OCI-LY1 (cell line): ENCODE results near the gene FOXJ3.

Experiments used
- EZH2 ChIP-seq: fragments of 200-600 bp; sonication (generic), shearing (Covaris generic); IDR thresholded peaks from 2 replicates; pipeline ENCODE4 v1.8.0; 2017; ENCODE audit warnings: borderline replicate concordance, mixed run types, mild to moderate bottlenecking, antibody characterized with exemption, low read length, moderate library complexity, mixed read lengths
- TF ChIP-seq, protein P1 (sequence below): fragments of 200-600 bp; sonication (generic), shearing (Covaris generic); IDR thresholded peaks from 2 replicates; pipeline ENCODE4 v1.5.1; 2017; ENCODE audit warnings: mild to moderate bottlenecking, antibody characterized with exemption, low read length, moderate library complexity, mixed read lengths

- TF ChIP-seq, protein P1, sequence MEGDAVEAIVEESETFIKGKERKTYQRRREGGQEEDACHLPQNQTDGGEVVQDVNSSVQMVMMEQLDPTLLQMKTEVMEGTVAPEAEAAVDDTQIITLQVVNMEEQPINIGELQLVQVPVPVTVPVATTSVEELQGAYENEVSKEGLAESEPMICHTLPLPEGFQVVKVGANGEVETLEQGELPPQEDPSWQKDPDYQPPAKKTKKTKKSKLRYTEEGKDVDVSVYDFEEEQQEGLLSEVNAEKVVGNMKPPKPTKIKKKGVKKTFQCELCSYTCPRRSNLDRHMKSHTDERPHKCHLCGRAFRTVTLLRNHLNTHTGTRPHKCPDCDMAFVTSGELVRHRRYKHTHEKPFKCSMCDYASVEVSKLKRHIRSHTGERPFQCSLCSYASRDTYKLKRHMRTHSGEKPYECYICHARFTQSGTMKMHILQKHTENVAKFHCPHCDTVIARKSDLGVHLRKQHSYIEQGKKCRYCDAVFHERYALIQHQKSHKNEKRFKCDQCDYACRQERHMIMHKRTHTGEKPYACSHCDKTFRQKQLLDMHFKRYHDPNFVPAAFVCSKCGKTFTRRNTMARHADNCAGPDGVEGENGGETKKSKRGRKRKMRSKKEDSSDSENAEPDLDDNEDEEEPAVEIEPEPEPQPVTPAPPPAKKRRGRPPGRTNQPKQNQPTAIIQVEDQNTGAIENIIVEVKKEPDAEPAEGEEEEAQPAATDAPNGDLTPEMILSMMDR: no peak
- no peak for TF ChIP-seq EZH2
Measured at GRCh38 chr1:42319128-42319851, 15.7 kb downstream of the FOXJ3 start.
